ENCODE data around the gene PRAMEF25.
"Not testable (repeated sequence)": the region's sequence is repeated elsewhere in the genome, so short reads cannot be mapped to it uniquely, and the experiment has no call there.

The PRAMEF25 gene

GRCh38 chr1:13070474-13070873 lies at the start of gene PRAMEF25:
Gene PRAMEF25, plus strand, starts transcription at chr1:13070774. Its CDS starts 2,920 bp downstream, at chr1:13073694.
- DNase-seq (ENCODE audit: low read depth); H3K4me3 ChIP-seq (ENCODE audit: low read length); H3K36me3 ChIP-seq (ENCODE audit: control insufficient read depth, insufficient read depth, low read length, severe bottlenecking); H3K9me3 ChIP-seq (ENCODE audit: control insufficient read depth, low read length); H3K4me1 ChIP-seq (ENCODE audit: control insufficient read depth, insufficient read depth, low read length); H3K27me3 ChIP-seq (replicated peaks; ENCODE audit: control insufficient read depth, insufficient read depth, low read length); H3K9ac ChIP-seq (ENCODE audit: low read length): not testable (repeated sequence)

GRCh38 chr1:13056475-13056874 lies 14.1 kb upstream of the PRAMEF25 start, which contains the start of gene PRAMEF27:
Gene PRAMEF27, minus strand, starts transcription at chr1:13056575. Its CDS starts 2,916 bp downstream, at chr1:13053659.
- not testable (repeated sequence) for H3K4me1 ChIP-seq (ENCODE audit: control insufficient read depth, insufficient read depth, low read length); DNase-seq (ENCODE audit: low read depth); H3K9ac ChIP-seq (ENCODE audit: low read length); H3K36me3 ChIP-seq (ENCODE audit: control insufficient read depth, insufficient read depth, low read length, severe bottlenecking); H3K9me3 ChIP-seq (ENCODE audit: control insufficient read depth, low read length); H3K27me3 ChIP-seq (replicated peaks; ENCODE audit: control insufficient read depth, insufficient read depth, low read length); H3K4me3 ChIP-seq (ENCODE audit: low read length)

- H3K36me3 ChIP-seq (ENCODE audit: control insufficient read depth, insufficient read depth, low read length, severe bottlenecking); H3K27me3 ChIP-seq (replicated peaks; ENCODE audit: control insufficient read depth, insufficient read depth, low read length); H3K4me3 ChIP-seq (ENCODE audit: low read length); H3K9ac ChIP-seq (ENCODE audit: low read length); DNase-seq (ENCODE audit: low read depth); H3K4me1 ChIP-seq (ENCODE audit: control insufficient read depth, insufficient read depth, low read length); H3K9me3 ChIP-seq (ENCODE audit: control insufficient read depth, low read length): not testable (repeated sequence)
Measured at GRCh38 chr1:13116754-13117153, 46.2 kb downstream of the PRAMEF25 start, which contains the start of gene HNRNPCL2. Gene HNRNPCL2, minus strand, starts transcription at chr1:13116854. Its CDS starts 454 bp downstream, at chr1:13116400.

Measured in adipocyte (in vitro differentiated cells).